ENCODE measurements around the gene ORMDL2. TPM values are rescaled to one million over a fixed set of nuclear protein-coding genes. Genes with fewer than 3 reads are reported as not detected.
A peak's percentile ranks its signal among the peaks of the same experiment; 100 is the strongest.

The ORMDL2 gene
- total RNA-seq, 6 experiments from 2014 or later: 20.2 to 35.4 (median 24.9) TPM

GRCh38 chr12:55845361-55845760, 27.5 kb downstream of the ORMDL2 start:
- no peak for ATAC-seq
- no peak overlapping the region for H3K27ac ChIP-seq
- H3K4me1 ChIP-seq: no peaks in the 10 kb centered on the region
- H3K36me3 ChIP-seq: no peaks in the 10 kb centered on the region
- H3K27me3 ChIP-seq: no peaks in the 10 kb centered on the region
- WGBS (ENCODE audit: insufficient coverage, low coverage, low lambda C conversion rate, missing lambda C conversion rate): 58% methylated on average over 3 of the region's 5 CpGs
- TF ChIP-seq CTCF (IDR thresholded peaks at IDR 0.05) (no peak), POLR2A (IDR thresholded peaks at IDR 0.05) (no peak)
- H3K9me3 ChIP-seq: no peaks in the 10 kb centered on the region
- intact Hi-C loops (cut with DNase I): no loop called here
- no peak overlapping the region for H3K4me3 ChIP-seq
- no peak for DNase-seq

GRCh38 chr12:55845785-55846496, 28.1 kb downstream of the ORMDL2 start:
- H3K27ac ChIP-seq: no peak overlapping the region
- H3K27me3 ChIP-seq: no peaks in the 10 kb centered on the region
- DNase-seq (no peak), ATAC-seq (no peak)
- no peak overlapping the region for H3K4me3 ChIP-seq
- 71% methylated on average over 6 of the region's 7 CpGs for WGBS (ENCODE audit: insufficient coverage, low coverage, low lambda C conversion rate, missing lambda C conversion rate)
- no peaks in the 10 kb centered on the region for H3K4me1 ChIP-seq
- no peaks in the 10 kb centered on the region for H3K9me3 ChIP-seq
- no peak for TF ChIP-seq CTCF (IDR thresholded peaks at IDR 0.05)
- no peaks in the 10 kb centered on the region for H3K36me3 ChIP-seq
- intact Hi-C loops (cut with DNase I): no loop called here

- Histone ChIP-seq H3K4me1 (no peaks in the 10 kb centered on the region), H3K4me3 (no peak overlapping the region), H3K27ac (peak overlapping the region; percentile 61 to 73 (median 70)), H3K27me3 (no peaks in the 10 kb centered on the region), H3K36me3 (no peaks in the 10 kb centered on the region), H3K9me3 (no peaks in the 10 kb centered on the region)
- DNase-seq (no peak), ATAC-seq (peak in 3 of 4 donors; percentile 5 to 21 (median 17))
- intact Hi-C loops (cut with DNase I): no loop called here
- 65% methylated on average over 2 of the region's 3 CpGs for WGBS (ENCODE audit: insufficient coverage, low coverage, low lambda C conversion rate, missing lambda C conversion rate)
- TF ChIP-seq POLR2A (IDR thresholded peaks at IDR 0.05) (peak; percentile 19), CTCF (IDR thresholded peaks at IDR 0.05) (no peak)
Observed at GRCh38 chr12:55847033-55847432, 29.2 kb downstream of the ORMDL2 start.

- Histone ChIP-seq H3K27ac (peak overlapping the region; percentile 61 to 73 (median 70)), H3K27me3 (no peaks in the 10 kb centered on the region), H3K4me1 (no peaks in the 10 kb centered on the region), H3K4me3 (no peak overlapping the region), H3K9me3 (no peaks in the 10 kb centered on the region), H3K36me3 (no peaks in the 10 kb centered on the region)
- 43% methylated on average over 5 of the region's 6 CpGs for WGBS (ENCODE audit: insufficient coverage, low coverage, low lambda C conversion rate, missing lambda C conversion rate)
- TF ChIP-seq CTCF (IDR thresholded peaks at IDR 0.05) (no peak), POLR2A (IDR thresholded peaks at IDR 0.05) (peak; percentile 32)
- intact Hi-C loops (cut with DNase I): no loop called here
- peak; percentile 71 to 74 (median 72) for DNase-seq
- peak; percentile 85 to 88 (median 87) for ATAC-seq
Observed at GRCh38 chr12:55847603-55848291, 29.9 kb downstream of the ORMDL2 start.
